AG10803 (cell line): ENCODE measurements around the gene RPS19BP1.

Experiments used
- DNase-seq: peaks from one replicate; pipeline ENCODE4 v3.0.0; 2010; ENCODE audit warnings: low read depth
- H3K4me3 ChIP-seq: 2 replicates; pipeline ENCODE4 v1.5.1; 2011; ENCODE audit warnings: mild to moderate bottlenecking, low read length, control low read depth
- TF ChIP-seq, protein P1 (sequence below): conservative IDR thresholded peaks from 2 replicates; pipeline ENCODE4 v1.5.1; 2011; ENCODE audit warnings: mild to moderate bottlenecking, low read length, control low read depth, inconsistent platforms

RPS19BP1 gene, protein sequence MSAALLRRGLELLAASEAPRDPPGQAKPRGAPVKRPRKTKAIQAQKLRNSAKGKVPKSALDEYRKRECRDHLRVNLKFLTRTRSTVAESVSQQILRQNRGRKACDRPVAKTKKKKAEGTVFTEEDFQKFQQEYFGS

DNA sequence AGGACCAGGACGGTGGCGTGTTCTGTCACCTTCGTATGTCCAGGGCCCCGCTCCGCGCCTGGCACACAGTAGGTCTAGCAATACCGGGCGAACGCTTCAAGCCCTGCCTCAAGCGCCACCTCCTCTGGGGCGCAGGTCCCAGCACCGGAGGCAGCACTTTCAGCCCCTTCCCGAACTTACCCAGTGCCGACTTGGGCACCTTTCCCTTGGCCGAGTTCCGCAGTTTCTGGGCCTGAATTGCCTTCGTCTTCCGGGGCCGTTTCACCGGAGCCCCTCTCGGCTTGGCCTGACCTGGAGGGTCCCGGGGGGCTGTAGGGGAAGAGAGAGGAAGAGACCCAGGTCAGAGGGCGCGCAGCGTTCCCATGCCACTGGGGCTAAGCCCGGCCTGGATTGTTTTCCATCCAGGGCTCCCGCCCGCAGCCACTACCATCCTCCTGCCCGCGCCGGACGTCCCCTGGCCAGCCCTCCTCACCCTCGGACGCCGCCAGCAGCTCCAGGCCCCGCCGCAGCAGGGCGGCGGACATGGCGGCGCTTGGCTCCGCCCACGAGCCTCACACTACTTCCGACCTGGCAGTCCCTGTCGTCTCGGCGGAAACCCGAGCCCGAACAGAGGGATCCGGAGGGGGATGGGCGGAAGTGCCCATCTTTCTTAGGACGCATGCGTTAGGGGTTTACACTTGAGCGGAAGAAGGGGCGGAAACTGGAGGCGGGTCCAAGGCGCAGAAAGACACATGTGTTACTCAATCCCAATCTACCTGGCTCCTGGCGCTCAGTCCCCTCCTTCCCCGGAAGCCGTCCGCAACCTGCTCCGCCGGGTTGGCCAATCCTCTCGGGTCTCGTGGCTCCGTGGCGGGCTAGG is at the start of gene RPS19BP1:
TSS of gene RPS19BP1 (minus strand) at position 534 of the 859 bp plus-strand sequence. CDS start at position 524, 10 bp downstream.
- TF ChIP-seq, protein P1, sequence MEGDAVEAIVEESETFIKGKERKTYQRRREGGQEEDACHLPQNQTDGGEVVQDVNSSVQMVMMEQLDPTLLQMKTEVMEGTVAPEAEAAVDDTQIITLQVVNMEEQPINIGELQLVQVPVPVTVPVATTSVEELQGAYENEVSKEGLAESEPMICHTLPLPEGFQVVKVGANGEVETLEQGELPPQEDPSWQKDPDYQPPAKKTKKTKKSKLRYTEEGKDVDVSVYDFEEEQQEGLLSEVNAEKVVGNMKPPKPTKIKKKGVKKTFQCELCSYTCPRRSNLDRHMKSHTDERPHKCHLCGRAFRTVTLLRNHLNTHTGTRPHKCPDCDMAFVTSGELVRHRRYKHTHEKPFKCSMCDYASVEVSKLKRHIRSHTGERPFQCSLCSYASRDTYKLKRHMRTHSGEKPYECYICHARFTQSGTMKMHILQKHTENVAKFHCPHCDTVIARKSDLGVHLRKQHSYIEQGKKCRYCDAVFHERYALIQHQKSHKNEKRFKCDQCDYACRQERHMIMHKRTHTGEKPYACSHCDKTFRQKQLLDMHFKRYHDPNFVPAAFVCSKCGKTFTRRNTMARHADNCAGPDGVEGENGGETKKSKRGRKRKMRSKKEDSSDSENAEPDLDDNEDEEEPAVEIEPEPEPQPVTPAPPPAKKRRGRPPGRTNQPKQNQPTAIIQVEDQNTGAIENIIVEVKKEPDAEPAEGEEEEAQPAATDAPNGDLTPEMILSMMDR: no peak
- peak within 1 kb of the TSS; percentile 97 for H3K4me3 ChIP-seq
- peak; percentile 99 for DNase-seq

DNA sequence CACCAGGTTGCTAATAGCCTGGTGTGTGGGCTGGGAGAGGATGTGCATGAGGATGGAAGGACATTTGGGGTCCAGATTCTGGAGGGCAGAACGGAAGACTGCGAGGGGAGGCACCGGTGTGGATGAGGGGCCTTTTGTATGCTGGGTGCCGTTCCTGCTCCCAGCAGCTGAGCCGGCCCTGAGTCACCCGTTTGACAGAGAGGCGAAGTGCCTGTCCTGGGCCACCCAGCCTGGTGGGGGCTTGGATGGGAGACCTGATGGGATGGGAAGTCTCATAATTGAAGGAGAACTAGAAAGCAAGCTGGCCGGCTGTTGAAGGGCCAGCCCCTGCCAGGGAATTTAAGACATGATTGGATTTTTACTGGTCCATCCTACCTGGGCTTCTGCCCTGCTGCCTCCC is 48.8 kb upstream of the RPS19BP1 start:
- H3K4me3 ChIP-seq: no peak overlapping the region
- no peak for DNase-seq
- TF ChIP-seq, protein P1: no peak

DNA sequence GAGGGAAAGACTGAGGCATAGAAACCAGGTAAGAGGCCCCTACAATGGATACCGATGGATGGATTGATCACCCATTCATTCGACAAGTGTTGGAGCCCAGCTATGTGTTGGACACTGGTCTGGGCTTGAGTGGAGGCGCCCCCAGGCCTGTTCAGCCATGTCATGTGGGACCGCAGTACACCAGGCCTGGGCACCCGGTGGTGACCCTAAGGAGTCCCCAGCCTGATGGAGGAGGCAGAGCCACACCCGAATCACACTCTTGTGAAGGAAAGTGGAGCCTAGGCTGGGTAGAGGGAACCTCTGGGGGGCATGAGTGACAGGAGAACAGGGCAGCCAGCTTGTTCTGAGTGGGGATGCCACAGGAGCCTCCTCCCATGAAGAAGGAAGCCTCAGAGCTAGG is 48.2 kb upstream of the RPS19BP1 start:
- no peak for DNase-seq
- H3K4me3 ChIP-seq: no peak overlapping the region
- TF ChIP-seq, protein P1: no peak

DNA sequence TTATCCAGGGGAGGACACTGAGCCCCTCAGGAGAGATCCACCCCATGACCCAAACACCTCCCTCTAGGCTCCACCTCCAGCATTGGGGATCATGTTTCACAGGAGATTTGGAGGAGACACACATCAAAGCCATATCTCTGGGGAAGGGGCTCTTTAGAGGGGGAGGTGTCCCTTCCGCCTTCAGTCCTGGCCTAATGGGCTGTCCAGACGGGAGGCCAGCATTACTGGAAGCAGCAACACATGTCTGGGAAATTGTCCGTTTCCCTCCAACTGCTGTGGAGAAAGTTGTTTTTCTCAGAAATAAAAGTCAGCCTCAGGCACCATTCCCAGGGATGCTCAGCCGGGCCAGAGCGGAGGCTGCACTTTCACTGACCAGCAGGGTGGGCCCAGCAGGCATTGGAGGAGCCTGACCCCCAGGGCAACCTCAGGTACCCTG is 47.5 kb upstream of the RPS19BP1 start:
- H3K4me3 ChIP-seq: no peak overlapping the region
- TF ChIP-seq, protein P1: no peak
- no peak for DNase-seq

DNA sequence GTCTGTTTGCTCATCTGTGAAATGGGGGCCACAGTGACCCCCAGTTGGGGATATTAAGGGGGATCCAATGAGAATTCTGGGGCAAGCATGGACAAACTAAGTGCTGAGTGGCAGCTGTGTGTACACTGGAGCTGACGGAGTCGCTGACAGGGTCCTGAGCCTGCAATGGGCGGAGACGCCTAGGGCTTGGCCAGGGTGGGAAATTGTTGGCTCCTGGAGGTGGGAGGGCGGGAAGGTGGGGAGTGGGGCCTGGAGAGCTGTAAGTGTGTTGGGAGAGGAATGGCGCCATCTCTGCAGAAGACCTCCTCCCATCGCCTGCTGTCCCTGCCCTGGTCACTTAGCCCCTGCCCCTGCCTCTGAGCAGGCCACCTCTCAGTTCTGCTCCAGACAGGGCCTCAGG is 45.4 kb upstream of the RPS19BP1 start:
- no peak for DNase-seq
- H3K4me3 ChIP-seq: no peak overlapping the region
- TF ChIP-seq, protein P1: no peak

DNA sequence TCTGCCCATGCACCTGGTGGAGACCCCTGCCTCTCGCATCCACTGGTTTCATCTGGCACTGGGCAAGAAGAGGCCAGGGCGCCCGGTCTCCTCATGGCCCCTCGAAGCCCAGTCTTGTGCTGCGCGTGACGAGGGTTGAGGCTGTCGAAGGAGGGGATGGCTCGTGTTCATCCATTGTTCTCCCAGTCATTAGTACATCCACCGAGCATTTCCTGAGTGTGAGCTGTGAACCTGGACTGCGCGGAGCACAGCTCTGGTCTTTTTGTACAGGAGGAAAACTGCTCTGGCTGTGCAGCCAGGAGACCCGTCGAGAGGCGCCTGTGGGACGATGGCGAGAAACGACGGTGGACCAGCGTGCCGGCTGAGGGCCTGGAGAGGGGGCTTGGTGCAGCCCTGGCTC is 44.8 kb upstream of the RPS19BP1 start:
- TF ChIP-seq, protein P1: no peak
- no peak overlapping the region for H3K4me3 ChIP-seq
- no peak for DNase-seq

DNA sequence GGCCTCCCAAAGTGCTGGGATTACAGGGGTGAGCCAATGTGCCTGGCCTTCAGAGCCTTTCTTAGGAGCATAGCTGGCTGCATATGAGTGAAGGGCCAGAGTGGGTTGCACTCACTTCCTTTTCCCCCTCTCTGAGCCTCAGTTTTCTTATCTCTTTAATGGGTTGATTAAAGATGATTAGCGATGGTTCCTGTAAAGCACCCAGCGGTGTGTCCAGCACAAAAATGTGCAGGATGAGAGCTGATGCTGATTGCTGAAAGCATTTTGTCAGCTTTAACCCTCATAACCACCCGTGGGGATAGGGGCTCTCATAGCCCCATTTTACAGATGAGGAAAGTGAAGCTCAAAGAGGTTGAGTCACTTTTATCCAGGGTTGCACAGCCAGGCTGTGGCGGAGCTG is 43.5 kb upstream of the RPS19BP1 start:
- H3K4me3 ChIP-seq: no peak overlapping the region
- TF ChIP-seq, protein P1: no peak
- DNase-seq: no peak
